CD4-positive, alpha-beta T cell treated with Interferon alpha-2 for 1 hour (primary cell): ENCODE results near the gene RASAL2.

ENCODE experiments used
- DNase-seq, 2 donors: peaks; one replicate each; pipeline ENCODE4 v3.0.0-alpha.2; 2020 to 2022

The RASAL2 gene

GRCh38 chr1:178093951-178094738 lies at the start of gene RASAL2:
RASAL2 (plus strand) TSS chr1:178094104; CDS start chr1:178094493, 389 bp downstream.
- no peak for DNase-seq

DNA sequence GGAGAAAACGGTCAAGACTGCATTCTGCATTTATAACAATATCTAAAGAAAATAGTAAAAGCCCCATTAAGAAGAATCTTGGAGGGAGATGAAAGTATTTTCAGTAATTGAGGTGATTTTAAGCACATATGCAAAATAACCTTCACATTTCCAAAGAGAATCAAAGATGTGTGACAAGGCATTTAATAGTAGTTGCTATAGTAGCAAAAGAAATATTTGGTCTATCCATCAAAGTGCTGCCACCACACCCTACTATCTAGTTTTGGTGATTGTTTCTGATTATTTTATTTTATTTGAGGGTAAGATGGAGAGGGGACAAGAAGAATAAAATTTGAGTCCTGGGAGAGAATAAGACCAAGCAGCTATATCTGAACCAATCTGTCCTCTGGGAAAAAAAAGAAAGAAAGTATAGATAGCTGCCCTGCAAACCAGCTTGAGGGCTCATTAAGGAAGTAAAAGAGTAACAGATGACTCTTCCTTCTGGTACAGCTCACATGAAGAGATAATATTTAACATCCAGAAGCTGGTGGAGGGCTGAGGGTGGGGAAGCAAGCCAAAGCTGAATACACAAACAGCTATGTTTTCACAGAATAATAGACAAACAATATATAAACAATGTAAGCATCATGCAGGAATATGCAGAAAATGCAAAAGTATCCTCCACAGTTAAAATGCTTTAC lies 47.2 kb upstream of the RASAL2 start:
- DNase-seq, result no peak

DNA sequence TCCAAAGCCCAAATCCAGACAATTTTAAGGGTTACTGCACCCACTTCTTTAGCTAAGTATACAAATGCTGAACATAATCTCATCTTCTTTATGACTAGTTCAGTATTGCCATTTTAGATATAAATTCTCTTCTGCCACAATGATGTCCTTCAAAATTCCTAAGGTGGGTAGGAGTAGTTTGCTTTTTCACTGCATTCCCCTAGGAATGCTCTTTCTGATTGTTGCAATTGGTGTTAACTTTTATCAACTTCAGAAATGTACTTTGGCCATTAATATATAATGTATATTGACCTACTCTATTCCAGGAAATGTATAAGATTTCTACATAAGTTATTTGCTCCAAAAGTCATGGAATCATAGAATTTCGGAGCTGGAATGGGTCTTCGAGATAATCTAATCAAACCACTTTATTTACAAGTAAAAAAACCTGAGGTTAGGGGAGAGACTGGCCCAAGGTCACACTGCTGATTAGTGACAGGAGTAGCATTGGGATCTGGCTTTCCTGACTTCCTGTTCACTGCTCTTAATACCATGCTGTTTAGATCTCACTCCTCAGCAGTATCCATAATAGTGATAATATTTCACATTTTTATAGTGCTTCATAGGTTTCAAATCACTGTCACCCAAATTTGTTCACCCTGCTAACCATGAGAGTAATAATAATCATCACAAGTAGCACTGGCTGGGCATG lies 46.4 kb upstream of the RASAL2 start:
- no peak for DNase-seq

DNA sequence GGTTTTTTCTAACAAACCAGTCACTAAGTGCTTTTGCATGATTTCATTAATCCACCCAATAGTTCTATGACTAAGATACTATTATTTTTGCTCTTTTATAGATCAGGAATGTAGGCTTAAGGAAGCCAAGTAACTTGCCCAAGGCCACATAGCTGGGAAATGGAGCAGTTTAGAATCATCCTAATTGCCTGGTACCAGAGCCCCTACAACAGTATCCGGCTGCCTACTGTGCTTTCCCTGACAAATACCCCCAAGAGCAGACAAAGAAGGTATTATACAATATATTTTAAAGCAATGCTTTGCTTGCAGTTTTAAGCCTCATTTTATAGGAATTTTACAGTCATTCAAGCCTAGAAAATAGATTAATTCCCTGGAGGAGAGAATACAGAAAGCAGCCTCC lies 45.5 kb upstream of the RASAL2 start:
- no peak for DNase-seq

DNA sequence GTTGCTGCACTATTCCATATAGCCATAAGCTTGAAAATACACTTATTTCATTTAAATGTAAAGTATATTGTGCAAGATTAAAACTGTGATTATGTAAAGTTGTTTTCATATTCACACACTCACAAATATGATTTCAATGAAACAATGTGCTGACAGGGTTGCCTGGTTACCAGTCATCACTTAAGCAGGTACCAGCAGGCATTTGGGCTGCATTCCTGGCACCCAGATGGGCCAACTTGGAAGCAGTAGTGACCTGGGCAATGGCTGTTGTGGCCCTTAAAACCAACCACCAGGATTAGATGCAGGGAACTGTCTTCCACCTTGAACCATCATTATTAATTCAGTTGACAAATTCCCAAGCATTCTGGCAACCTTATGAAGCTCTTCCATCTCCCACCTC lies 45.0 kb upstream of the RASAL2 start:
- DNase-seq, result no peak

- DNase-seq, result no peak
Observed at GRCh38 chr1:178050084-178050483, 43.8 kb upstream of the RASAL2 start.

DNA sequence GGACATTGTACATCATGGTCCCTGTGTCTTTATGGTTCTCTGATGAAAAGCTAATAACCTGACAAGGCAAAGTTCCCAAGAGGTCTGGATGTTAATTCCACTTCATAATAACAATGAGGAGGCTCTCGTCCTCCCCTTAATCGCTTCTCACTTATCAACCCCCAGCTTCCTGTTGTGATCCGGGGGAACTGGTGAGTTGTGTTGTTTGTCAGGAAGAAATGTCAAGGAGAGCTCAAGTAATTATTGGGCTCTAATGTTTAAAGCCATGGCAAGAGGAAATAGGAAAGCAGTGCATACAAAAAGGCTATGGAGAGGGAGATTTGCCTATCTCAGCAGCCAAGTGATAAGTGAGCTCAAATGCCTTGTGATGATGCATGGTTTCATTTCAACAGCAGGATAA lies 42.8 kb upstream of the RASAL2 start:
- DNase-seq, result no peak

DNA sequence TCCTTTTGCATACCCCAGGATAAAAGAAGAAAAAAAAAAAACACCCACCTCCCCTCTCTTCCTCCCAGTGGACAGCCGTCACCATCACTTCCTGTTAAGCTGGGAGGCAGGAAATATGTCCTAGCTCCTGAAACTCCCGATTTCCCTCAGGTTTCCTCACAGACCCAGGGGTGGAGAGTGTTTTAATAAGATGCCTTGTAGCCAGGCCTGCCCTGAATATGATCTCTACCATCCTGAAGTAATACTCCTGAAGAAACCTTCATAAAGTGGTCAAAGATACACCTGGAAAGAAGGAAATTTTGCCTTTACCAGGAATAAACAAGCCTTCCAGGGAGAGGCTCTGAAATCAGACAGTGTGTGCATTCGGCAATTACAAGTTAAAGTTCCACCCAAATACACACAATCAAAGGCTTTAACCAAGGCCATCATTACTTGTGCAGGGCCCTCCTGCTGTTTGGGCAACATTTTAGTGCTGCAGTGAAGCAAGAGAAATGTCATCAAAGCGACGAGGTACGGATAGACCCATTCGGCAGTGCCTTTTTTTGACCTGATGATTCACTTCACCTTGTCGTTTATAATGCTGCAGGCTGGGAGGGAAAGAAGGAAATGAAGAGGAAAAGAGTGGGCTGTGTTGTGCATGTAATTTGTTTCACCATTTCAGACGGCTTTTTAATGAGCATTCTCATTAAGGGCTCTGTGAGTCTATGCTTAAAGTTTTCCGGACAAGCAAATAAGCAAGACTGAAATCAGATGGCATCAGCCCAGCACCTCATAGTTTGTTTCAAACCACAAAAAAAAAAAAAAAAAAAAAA lies 41.0 kb upstream of the RASAL2 start:
- DNase-seq, result no peak

DNA sequence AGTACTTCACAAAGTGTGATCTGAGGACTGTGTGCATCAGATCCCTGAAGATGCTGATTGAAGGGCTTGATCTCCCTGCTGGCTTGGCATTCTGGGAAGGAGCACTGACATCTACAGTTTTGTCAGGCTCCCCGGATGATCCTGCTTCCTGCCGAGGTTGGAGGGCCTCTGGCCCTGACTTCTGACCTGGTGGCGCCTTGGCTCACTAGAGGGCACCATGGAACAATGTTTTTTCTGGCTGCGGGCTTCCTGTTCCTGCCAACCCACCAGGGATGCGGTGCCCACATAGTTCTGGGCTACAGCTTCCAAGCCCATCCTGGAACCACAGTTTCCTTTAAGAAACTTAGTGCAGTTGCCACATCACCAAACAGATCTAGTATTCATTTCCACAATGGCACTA lies 38.8 kb upstream of the RASAL2 start:
- no peak for DNase-seq

GRCh38 chr1:178055779-178056471 lies 38.0 kb upstream of the RASAL2 start:
- no peak for DNase-seq

GRCh38 chr1:178057141-178057765 lies 36.7 kb upstream of the RASAL2 start:
- no peak for DNase-seq

GRCh38 chr1:178057912-178058534 lies 35.9 kb upstream of the RASAL2 start:
- DNase-seq, result no peak

- no peak for DNase-seq
Observed at GRCh38 chr1:178060789-178061556, 32.9 kb upstream of the RASAL2 start.

GRCh38 chr1:178061620-178062019 lies 32.3 kb upstream of the RASAL2 start:
- no peak for DNase-seq

- DNase-seq, result no peak
Observed at GRCh38 chr1:178064191-178064821, 29.6 kb upstream of the RASAL2 start.

DNA sequence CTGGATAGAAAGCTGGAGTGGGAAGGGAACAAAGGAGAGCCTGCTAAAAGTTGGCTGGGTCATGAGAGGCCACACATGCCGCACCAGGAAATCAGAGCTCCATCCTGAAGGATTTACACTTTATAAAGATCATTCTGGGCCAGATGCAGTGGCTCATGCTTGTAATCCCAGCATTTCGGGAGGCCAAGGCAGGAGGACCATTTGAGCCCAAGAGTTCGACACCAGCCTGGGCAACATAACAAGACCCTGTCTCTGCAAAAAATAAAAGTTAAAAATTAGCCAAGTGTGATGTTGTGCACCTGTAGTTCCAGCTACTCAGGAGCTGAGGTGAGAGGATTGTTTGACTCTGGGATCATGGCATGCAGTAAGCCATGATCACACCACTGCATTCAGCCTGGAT lies 28.7 kb upstream of the RASAL2 start:
- no peak for DNase-seq

DNA sequence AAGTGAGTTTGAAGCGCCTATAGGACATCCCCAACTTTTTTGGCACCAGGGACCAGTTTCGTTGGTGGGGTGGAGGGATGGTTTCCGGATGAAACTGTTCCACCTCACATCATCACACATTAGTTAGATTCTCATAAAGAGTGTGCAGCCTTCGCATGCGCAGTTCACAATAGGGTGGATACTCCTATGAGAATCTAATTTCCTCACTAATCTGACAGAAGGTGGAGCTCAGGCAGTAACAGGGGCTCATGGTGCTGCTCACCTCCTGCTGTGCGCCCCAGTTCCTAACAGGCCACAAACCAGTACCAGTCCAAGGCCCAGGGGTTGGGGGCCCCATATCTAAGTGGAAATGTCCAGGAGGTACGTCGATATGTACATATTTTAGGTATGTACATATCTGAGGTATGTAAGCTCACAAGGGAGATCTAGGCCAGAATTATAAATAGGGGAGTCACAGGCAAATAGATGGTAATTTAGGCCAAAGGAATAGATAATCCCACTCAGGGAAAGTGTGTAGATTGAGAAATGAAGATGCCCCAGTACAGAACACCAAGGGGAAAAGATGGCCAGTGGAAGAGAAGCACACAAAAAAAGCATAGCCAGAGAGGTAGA lies 27.5 kb upstream of the RASAL2 start:
- no peak for DNase-seq

DNA sequence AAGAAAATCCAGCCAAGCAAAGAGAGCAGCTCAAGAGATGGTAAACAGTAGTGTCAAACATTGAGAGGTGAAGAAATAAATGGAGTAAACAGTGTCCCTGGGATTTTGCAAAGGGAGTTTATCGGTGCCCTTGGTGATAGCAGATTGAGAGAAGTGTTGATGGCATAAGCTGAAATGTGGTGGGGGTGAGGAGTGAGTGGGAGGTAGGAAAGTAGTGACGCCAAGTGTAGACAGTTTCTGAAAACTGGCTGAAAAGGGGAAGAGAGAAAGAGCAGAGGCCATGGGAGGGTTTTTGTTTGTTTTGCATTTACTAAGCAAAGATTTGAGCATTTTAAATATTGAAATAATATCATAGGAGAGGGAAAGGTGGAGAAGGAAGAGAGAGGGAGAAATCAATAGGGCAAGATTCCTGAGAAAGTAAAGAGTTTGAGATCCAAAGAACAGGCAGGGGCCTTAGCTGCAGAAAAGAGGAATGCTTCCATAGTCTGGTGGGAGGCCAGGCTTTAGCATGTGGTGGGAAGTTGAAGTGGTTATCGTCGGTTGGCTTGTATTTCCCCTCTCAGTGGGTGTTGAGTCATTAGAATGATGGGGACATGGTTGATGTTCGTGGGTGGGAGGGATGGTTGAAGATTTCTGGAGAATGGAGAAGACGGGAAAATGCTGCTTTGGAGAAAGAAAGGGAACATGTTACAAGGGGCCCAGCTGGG lies 26.8 kb upstream of the RASAL2 start:
- DNase-seq, result no peak

DNA sequence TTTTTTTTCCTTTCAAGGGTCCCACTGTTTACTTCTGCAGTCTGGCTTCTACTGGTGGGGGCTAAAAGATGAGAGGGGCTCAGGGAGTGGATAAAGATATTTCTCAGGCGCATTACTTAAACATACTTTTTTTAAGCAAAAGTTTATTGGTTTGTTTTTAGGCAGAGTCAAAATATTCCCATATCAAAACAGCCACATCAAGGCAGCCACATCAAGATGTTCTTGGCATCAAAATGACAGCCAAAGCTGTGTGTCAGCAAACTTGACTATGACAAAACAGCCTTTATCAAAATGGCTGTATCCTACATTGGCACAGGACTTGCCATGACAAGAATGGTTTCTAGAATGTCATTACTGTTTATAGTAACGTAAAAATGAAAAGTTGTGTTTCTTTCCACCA lies 22.1 kb upstream of the RASAL2 start:
- no peak for DNase-seq
